Measurements from ENCODE around the gene C9orf78. TPM values are rescaled to one million over a fixed set of nuclear protein-coding genes. Genes with fewer than 3 reads are reported as not detected.

The C9orf78 gene
- total RNA-seq, 6 experiments from 2014 or later: 25.2 to 39.8 (median 33.5) TPM

DNA sequence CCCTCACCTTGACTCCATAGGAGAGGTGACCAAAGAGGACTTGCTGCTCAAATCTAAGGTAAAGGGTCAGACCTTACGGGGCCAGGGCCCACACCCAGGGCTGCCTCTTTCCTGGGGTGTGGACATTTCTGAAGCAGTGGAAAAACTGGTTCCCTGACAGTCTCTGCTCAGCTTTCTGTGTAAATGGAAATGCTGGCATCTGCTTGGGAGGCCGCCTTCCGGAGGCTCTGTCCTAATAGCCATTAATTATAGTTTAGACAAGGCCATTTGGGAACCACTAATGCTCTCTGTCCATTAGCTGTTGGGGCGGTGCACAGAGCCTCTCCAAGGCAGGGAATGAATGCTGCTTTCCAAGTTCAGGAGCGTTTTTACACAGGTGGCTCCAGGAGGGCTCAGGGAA, 17.5 kb upstream of the C9orf78 start:
- DNase-seq (no peak), ATAC-seq (no peak)
- 50% methylated on average over 2 of the region's 5 CpGs for WGBS (ENCODE audit: insufficient coverage, low coverage, low lambda C conversion rate, missing lambda C conversion rate)
- intact Hi-C loops (cut with DNase I): no loop called here
- Histone ChIP-seq H3K27me3 (no peaks in the 10 kb centered on the region), H3K4me3 (no peak overlapping the region), H3K4me1 (no peaks in the 10 kb centered on the region), H3K27ac (no peak overlapping the region), H3K9me3 (no peaks in the 10 kb centered on the region), H3K36me3 (peaks cover 0 to 34% (median 7%) of the 10 kb centered on the region in 4 donors)
- no peak for TF ChIP-seq POLR2A (IDR thresholded peaks at IDR 0.05)
- TF ChIP-seq, protein P1, sequence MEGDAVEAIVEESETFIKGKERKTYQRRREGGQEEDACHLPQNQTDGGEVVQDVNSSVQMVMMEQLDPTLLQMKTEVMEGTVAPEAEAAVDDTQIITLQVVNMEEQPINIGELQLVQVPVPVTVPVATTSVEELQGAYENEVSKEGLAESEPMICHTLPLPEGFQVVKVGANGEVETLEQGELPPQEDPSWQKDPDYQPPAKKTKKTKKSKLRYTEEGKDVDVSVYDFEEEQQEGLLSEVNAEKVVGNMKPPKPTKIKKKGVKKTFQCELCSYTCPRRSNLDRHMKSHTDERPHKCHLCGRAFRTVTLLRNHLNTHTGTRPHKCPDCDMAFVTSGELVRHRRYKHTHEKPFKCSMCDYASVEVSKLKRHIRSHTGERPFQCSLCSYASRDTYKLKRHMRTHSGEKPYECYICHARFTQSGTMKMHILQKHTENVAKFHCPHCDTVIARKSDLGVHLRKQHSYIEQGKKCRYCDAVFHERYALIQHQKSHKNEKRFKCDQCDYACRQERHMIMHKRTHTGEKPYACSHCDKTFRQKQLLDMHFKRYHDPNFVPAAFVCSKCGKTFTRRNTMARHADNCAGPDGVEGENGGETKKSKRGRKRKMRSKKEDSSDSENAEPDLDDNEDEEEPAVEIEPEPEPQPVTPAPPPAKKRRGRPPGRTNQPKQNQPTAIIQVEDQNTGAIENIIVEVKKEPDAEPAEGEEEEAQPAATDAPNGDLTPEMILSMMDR (IDR thresholded peaks at IDR 0.05): no peak

DNA sequence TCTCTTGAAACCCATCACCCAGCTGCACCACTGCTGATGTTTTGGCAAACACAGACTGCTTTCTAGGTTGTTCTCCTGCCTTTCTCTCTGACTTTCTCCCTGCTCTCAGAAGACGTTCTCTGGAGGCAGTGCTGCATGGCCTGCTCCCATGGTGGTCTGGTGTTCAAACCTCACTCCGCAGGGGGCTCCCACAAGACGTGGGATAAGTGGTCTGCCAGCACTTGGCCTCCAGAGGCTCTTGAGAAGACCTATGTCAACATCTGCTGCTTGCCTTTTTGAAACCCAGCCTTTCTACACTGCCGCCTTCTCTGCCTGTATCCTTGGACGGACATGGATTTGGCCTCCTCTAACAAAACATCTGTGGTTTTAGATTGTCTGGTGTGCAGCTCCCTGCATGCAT, 16.7 kb upstream of the C9orf78 start:
- intact Hi-C loops (cut with DNase I): no loop called here
- Histone ChIP-seq H3K36me3 (peaks cover 0 to 26% (median 7%) of the 10 kb centered on the region in 4 donors), H3K4me1 (no peaks in the 10 kb centered on the region), H3K9me3 (no peaks in the 10 kb centered on the region), H3K27ac (no peak overlapping the region), H3K4me3 (no peak overlapping the region), H3K27me3 (no peaks in the 10 kb centered on the region)
- DNase-seq: no peak
- no peak for TF ChIP-seq POLR2A (IDR thresholded peaks at IDR 0.05)
- TF ChIP-seq, protein P1 (IDR thresholded peaks at IDR 0.05): no peak
- no peak for ATAC-seq
- WGBS (ENCODE audit: insufficient coverage, low coverage, low lambda C conversion rate, missing lambda C conversion rate): 71% methylated on average over 3 of the region's 5 CpGs

DNA sequence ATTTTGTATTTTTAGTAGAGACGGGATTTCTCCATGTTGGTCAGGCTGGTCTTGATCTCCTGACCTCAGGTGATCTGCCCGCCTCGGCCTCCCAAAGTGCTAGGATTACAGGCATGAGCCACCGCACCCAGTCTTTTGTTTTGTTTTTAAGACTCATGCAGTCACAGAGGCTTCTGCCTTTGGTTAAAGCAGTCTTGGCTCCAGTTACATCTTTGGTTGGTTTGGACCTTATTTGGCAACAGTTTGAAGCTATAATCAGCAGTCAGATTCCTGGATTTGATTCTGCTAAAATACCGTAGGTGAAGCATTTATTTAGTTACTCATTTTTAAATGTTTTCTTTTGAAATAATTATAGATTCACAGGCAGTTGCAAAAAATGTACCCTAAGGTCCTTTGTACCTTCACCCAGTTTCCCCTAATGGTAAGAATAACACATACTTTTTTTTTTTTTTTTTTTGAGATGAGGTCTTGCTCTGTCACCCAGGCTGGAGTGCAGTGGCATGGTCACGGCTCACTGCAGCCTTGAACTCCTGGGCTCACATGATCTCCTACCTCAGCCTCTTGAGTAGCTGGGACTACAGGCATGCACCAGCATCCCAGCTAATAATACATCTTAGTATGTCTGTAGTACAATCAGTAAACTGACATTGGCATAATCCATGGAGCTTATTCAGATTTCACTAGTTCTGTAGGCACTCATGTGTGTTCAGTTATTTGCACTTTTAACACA, 15.9 kb upstream of the C9orf78 start:
- H3K36me3 ChIP-seq: peaks cover 0 to 26% (median 7%) of the 10 kb centered on the region in 4 donors
- no peaks in the 10 kb centered on the region for H3K27me3 ChIP-seq
- no peak overlapping the region for H3K4me3 ChIP-seq
- H3K4me1 ChIP-seq: no peaks in the 10 kb centered on the region
- ATAC-seq: no peak
- intact Hi-C loops (cut with DNase I): no loop called here
- DNase-seq: no peak
- WGBS (ENCODE audit: insufficient coverage, low coverage, low lambda C conversion rate, missing lambda C conversion rate): 85% methylated on average over 6 of the region's 6 CpGs
- no peaks in the 10 kb centered on the region for H3K9me3 ChIP-seq
- H3K27ac ChIP-seq: no peak overlapping the region
- TF ChIP-seq, protein P1 (IDR thresholded peaks at IDR 0.05): no peak

DNA sequence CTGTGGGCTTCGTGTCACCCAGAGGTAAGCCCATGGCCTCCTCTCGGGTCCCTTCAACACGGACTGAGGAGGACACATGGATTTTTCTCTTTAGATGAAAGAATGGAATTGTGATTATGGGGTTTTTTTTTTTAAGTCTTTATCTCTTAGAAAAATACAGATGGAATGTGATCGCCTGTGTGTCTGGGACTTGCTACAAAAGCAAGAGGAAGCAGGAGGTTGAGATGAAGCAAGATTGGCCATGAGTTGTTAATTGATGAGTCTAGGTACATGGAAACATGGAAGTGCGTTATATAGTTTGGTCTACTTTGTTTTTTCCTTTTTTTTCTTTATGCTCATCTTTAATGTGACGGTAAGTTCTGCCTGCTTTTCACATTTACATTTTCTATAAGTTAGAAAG, 14.8 kb upstream of the C9orf78 start:
- Histone ChIP-seq H3K27me3 (no peaks in the 10 kb centered on the region), H3K4me3 (no peak overlapping the region), H3K4me1 (no peaks in the 10 kb centered on the region), H3K9me3 (no peaks in the 10 kb centered on the region), H3K27ac (no peak overlapping the region), H3K36me3 (peaks cover 0 to 22% (median 7%) of the 10 kb centered on the region in 4 donors)
- ATAC-seq (no peak), DNase-seq (no peak)
- TF ChIP-seq, protein P1 (IDR thresholded peaks at IDR 0.05): no peak
- TF ChIP-seq POLR2A (IDR thresholded peaks at IDR 0.05): no peak
- intact Hi-C loops (cut with DNase I): no loop called here
- 96% methylated on average over 6 of the region's 6 CpGs for WGBS (ENCODE audit: insufficient coverage, low coverage, low lambda C conversion rate, missing lambda C conversion rate)
